ENCODE results near the gene VEGFC. TPM values are rescaled to one million over a fixed set of nuclear protein-coding genes. Genes with fewer than 3 reads are reported as not detected.

The VEGFC gene
- total RNA-seq, 1 experiment from 2014 or later = 1.2 TPM

- no peak overlapping the region for H3K4me3 Mint-ChIP-seq (ENCODE audit: low read depth, unreplicated experiment)
Observed at GRCh38 chr4:176817204-176817603, 24.5 kb upstream of the VEGFC start.

GRCh38 chr4:176814770-176815169 is 22.0 kb upstream of the VEGFC start:
- intact Hi-C loops (cut with micrococcal nuclease; ENCODE audit: unreplicated experiment) = no loop called here
- Mint-ChIP-seq H3K4me3 (ENCODE audit: low read depth, unreplicated experiment) (no peak overlapping the region), H3K27me3 (ENCODE audit: unreplicated experiment) (no peaks in the 10 kb centered on the region), H3K27ac (ENCODE audit: unreplicated experiment) (no peak overlapping the region), H3K9me3 (ENCODE audit: low read depth, unreplicated experiment) (no peaks in the 10 kb centered on the region), H3K36me3 (ENCODE audit: insufficient read depth, unreplicated experiment) (no peaks in the 10 kb centered on the region), H3K4me1 (ENCODE audit: low read depth, unreplicated experiment) (peaks cover 14% of the 10 kb centered on the region)
- BruUV-seq (replicated peaks) = no TSS peak
- CTCF ChIA-PET = no interaction called here
- no peak for TF ChIP-seq CTCF (IDR thresholded peaks at IDR 0.05; ENCODE audit: unreplicated experiment)
- DNase-seq = no peak

More at GRCh38 chr4:176817204-176817603, 24.5 kb upstream of the VEGFC start:
- Mint-ChIP-seq H3K9me3 (ENCODE audit: low read depth, unreplicated experiment) (no peaks in the 10 kb centered on the region), H3K4me1 (ENCODE audit: low read depth, unreplicated experiment) (peaks cover 14% of the 10 kb centered on the region), H3K27ac (ENCODE audit: unreplicated experiment) (no peak overlapping the region), H3K27me3 (ENCODE audit: unreplicated experiment) (no peaks in the 10 kb centered on the region), H3K36me3 (ENCODE audit: insufficient read depth, unreplicated experiment) (no peaks in the 10 kb centered on the region)
- no TSS peak for BruUV-seq (replicated peaks)
- intact Hi-C loops (cut with micrococcal nuclease; ENCODE audit: unreplicated experiment) = no loop called here
- CTCF ChIA-PET = no interaction called here
- no peak for DNase-seq
- no peak for TF ChIP-seq CTCF (IDR thresholded peaks at IDR 0.05; ENCODE audit: unreplicated experiment)

- Mint-ChIP-seq H3K27me3 (ENCODE audit: unreplicated experiment) (no peaks in the 10 kb centered on the region), H3K9me3 (ENCODE audit: low read depth, unreplicated experiment) (peaks cover 12% of the 10 kb centered on the region), H3K27ac (ENCODE audit: unreplicated experiment) (no peak overlapping the region), H3K4me1 (ENCODE audit: low read depth, unreplicated experiment) (no peaks in the 10 kb centered on the region), H3K4me3 (ENCODE audit: low read depth, unreplicated experiment) (no peak overlapping the region), H3K36me3 (ENCODE audit: insufficient read depth, unreplicated experiment) (no peaks in the 10 kb centered on the region)
- CTCF ChIA-PET = no interaction called here
- intact Hi-C loops (cut with micrococcal nuclease; ENCODE audit: unreplicated experiment) = no loop called here
- no peak for TF ChIP-seq CTCF (IDR thresholded peaks at IDR 0.05; ENCODE audit: unreplicated experiment)
- no peak for DNase-seq
- BruUV-seq (replicated peaks) = no TSS peak
Observed at GRCh38 chr4:176810481-176811249, 17.9 kb upstream of the VEGFC start.

GRCh38 chr4:176806778-176807375 is 14.2 kb upstream of the VEGFC start:
- H3K27ac Mint-ChIP-seq (ENCODE audit: unreplicated experiment) = no peak overlapping the region
- no TSS peak for BruUV-seq (replicated peaks)
- no peaks in the 10 kb centered on the region for H3K36me3 Mint-ChIP-seq (ENCODE audit: insufficient read depth, unreplicated experiment)
- no peaks in the 10 kb centered on the region for H3K27me3 Mint-ChIP-seq (ENCODE audit: unreplicated experiment)
- CTCF ChIA-PET = no interaction called here
- intact Hi-C loops (cut with micrococcal nuclease; ENCODE audit: unreplicated experiment) = no loop called here
- H3K4me3 Mint-ChIP-seq (ENCODE audit: low read depth, unreplicated experiment) = no peak overlapping the region
- DNase-seq = no peak
- H3K9me3 Mint-ChIP-seq (ENCODE audit: low read depth, unreplicated experiment) = peaks cover 12% of the 10 kb centered on the region
- no peak for TF ChIP-seq CTCF (IDR thresholded peaks at IDR 0.05; ENCODE audit: unreplicated experiment)
- H3K4me1 Mint-ChIP-seq (ENCODE audit: low read depth, unreplicated experiment) = no peaks in the 10 kb centered on the region

Data from Calu3 (cell line).